Upper lobe of left lung (tissue), 6 donors: ENCODE data around the gene MIGA2. TPM values are rescaled to one million over a fixed set of nuclear protein-coding genes. Genes with fewer than 3 reads are reported as not detected.

Experiments used
- ATAC-seq, 2 donors: fragments of 200-7000 bp; cut with Tn5 transposase; one replicate each; pipeline ENCODE4 v1.9.1; 2022; ENCODE audit warnings: mild to moderate bottlenecking in 2 of 2, moderate library complexity in 2 of 2; ENCODE audit not compliant: low FRiP score in 2 of 2
- DNase-seq, 2 donors: peaks; one replicate each; pipeline ENCODE4 v3.0.0-alpha.2; 2019 to 2020
- H3K27ac ChIP-seq, 4 donors: fragments of 200-600 bp; sonication (generic); one replicate each; pipeline ENCODE4 v1.5.1; 2016 to 2019
- H3K27me3 ChIP-seq, 4 donors: fragments of 200-600 bp; sonication (generic); one replicate each; pipeline ENCODE4 v1.5.1; 2017 to 2019
- H3K36me3 ChIP-seq, 4 donors: fragments of 200-600 bp; sonication (generic); one replicate each; pipeline ENCODE4 v1.5.1; 2016 to 2019
- H3K4me1 ChIP-seq, 4 donors: fragments of 200-600 bp; sonication (generic); one replicate each; pipeline ENCODE4 v1.5.1; 2018 to 2019
- H3K4me3 ChIP-seq, 4 donors: fragments of 200-600 bp; sonication (generic); one replicate each; pipeline ENCODE4 v1.5.1; 2017 to 2019; ENCODE audit warnings: mild to moderate bottlenecking in 2 of 4, moderate library complexity in 1 of 4
- H3K9me3 ChIP-seq, 4 donors: fragments of 200-600 bp; sonication (generic); one replicate each; pipeline ENCODE4 v1.5.1; 2018 to 2019
- EP300 ChIP-seq, 4 donors: sonication (generic); formaldehyde crosslinking; IDR thresholded peaks; one replicate each; pipeline ENCODE4 v1.5.1; 2017; ENCODE audit warnings: antibody characterized with exemption in 4 of 4, control low read depth in 2 of 4
- POLR2A ChIP-seq, 4 donors: fragments of 450-650 bp; IDR thresholded peaks; one replicate each; pipeline ENCODE4 v1.5.1; 2016 to 2017; ENCODE audit warnings: antibody characterized with exemption in 4 of 4, mild to moderate bottlenecking in 2 of 4
- POLR2AphosphoS5 ChIP-seq, 2 donors: sonication (generic); formaldehyde crosslinking; IDR thresholded peaks; one replicate each; pipeline ENCODE4 v1.5.1; 2017; ENCODE audit warnings: antibody characterized with exemption in 2 of 2
- WGBS, 2 donors: methylation state at CpG; one replicate each; pipeline ENCODE4 v1.1.5; 2017 to 2018; 5-methylcytosine and 5-hydroxymethylcytosine counted together
- total RNA-seq, 6 donors: library from RNA; depleted of rRNA in 4 of 6; stranded (reverse); fragments of >200 nt in 4 of 6; gene quantifications; one replicate each; pipeline versions ENCODE4 v1.1.0 to v1.2.1, GENCODE V29; 2016 to 2021
- TF ChIP-seq, protein P1 (sequence below), 6 experiments: fragments of 450-650 bp in 4 of 6; fragments of 200-600 bp in 2 of 6; sonication (generic) in 2 of 6; IDR thresholded peaks; one replicate each; pipeline ENCODE4 v1.5.1; 2016 to 2019; ENCODE audit warnings: antibody characterized with exemption in 6 of 6
- donor health status: DM: no; HTN: no; CAD: no; lungs with moderate emphysema.
- donor health status: DM: no; HTN: yes; CAD: no; lungs with severe emphysema.

MIGA2 gene
- total RNA-seq, 6 donors from 2014 or later = 18.6 to 95.3 (median 28.6) TPM

DNA sequence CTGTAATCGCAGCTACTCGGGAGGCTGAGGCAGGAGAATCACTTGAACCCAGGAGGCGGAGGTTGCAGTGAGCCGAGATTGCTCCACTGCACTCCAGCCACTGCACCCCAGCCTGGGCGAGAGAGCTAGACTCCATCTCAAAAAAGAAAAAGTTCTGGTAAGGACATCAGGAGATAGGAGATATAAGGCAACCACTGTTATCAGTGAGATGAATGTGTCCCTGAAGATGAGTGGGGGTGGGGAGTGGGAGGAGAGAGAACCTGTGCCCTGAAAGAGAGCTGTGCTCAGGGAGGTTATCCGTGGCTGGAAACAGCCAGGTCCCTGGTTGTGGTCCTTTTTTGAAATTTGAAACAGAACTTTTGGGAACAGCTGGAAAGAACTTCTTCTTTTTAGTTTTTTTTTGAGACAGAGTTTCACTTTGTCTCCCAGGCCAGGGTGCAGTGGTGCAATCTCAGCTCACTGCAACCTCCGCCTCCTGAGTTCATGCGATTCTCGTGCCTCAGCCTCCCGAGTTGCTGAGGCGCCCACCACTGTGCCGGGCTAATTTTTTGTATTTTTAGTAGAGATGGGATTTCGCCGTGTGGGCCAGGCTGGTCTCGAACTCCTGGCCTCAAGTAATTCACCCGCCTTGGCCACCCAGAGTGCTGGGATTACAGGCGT, 77.3 kb downstream of the MIGA2 start:
- ATAC-seq = no peak
- Histone ChIP-seq H3K4me3 (no peak overlapping the region), H3K4me1 (peaks cover 20 to 44% (median 32%) of the 10 kb centered on the region in 4 donors), H3K9me3 (no peaks in the 10 kb centered on the region), H3K36me3 (no peaks in the 10 kb centered on the region), H3K27me3 (no peaks in the 10 kb centered on the region), H3K27ac (peak overlapping the region in 2 of 4 donors; percentile 37 to 40)
- peak; percentile 42 to 45 for DNase-seq
- WGBS, 2 donors = 83% methylated on average over 17 of the region's 17 CpGs
- no peak for TF ChIP-seq POLR2A (IDR thresholded peaks at IDR 0.05)
- no peak for TF ChIP-seq EP300 (IDR thresholded peaks at IDR 0.05)
- TF ChIP-seq POLR2AphosphoS5 (IDR thresholded peaks at IDR 0.05) = no peak
- TF ChIP-seq, protein P1, sequence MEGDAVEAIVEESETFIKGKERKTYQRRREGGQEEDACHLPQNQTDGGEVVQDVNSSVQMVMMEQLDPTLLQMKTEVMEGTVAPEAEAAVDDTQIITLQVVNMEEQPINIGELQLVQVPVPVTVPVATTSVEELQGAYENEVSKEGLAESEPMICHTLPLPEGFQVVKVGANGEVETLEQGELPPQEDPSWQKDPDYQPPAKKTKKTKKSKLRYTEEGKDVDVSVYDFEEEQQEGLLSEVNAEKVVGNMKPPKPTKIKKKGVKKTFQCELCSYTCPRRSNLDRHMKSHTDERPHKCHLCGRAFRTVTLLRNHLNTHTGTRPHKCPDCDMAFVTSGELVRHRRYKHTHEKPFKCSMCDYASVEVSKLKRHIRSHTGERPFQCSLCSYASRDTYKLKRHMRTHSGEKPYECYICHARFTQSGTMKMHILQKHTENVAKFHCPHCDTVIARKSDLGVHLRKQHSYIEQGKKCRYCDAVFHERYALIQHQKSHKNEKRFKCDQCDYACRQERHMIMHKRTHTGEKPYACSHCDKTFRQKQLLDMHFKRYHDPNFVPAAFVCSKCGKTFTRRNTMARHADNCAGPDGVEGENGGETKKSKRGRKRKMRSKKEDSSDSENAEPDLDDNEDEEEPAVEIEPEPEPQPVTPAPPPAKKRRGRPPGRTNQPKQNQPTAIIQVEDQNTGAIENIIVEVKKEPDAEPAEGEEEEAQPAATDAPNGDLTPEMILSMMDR (IDR thresholded peaks at IDR 0.05) = no peak

DNA sequence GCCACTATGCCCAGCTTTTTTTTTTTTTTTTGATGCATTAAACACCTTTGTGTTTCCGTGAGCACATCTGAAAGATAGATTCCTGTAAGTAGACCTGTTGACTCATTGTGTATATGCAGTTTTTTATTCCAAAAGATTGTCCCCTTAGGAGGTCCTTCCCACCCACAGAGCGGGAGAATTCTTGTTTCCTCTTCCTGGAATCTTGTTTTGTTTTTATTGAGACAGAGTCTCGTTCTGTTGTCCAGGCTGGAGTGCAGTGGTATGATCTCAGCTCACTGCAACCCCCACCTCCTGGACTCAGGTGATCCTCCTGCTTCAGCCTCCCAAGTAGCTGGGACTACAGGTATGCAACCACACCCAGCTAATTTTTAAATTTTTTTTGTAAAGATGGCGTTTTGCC, 82.4 kb downstream of the MIGA2 start:
- H3K9me3 ChIP-seq = no peaks in the 10 kb centered on the region
- no peak for TF ChIP-seq EP300 (IDR thresholded peaks at IDR 0.05)
- TF ChIP-seq POLR2A (IDR thresholded peaks at IDR 0.05) = no peak
- TF ChIP-seq POLR2AphosphoS5 (IDR thresholded peaks at IDR 0.05) = no peak
- TF ChIP-seq, protein P1 (IDR thresholded peaks at IDR 0.05) = no peak
- DNase-seq (no peak), ATAC-seq (no peak)
- H3K27me3 ChIP-seq = no peaks in the 10 kb centered on the region
- no peak overlapping the region for H3K27ac ChIP-seq
- peaks cover 0 to 35% (median 29%) of the 10 kb centered on the region in 4 donors for H3K36me3 ChIP-seq
- 63 to 77% methylated on average over 4 of the region's 4 CpGs for WGBS, 2 donors
- H3K4me3 ChIP-seq = no peak overlapping the region
- peaks cover 2 to 13% (median 7%) of the 10 kb centered on the region in 4 donors for H3K4me1 ChIP-seq

DNA sequence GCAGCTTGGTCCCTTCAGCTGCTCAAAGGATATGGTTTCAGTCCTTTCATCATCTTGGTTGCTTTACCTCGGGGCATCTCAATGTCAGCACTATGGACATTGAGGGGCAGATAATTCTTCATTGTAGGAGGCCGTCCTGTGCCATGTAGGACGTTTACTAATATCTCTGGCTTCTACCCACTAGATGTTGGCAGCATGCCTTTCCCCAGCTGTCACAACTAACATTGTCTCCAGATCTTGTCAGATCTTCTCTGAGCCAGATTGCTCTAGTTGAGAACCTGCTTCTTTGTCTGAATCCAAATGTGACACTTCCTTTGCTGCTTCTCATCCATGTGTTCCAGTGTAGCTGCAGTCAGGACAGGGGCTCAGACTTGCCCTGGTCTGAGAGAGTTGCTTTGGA, 85.1 kb downstream of the MIGA2 start:
- Histone ChIP-seq H3K27me3 (no peaks in the 10 kb centered on the region), H3K4me1 (peaks cover 0 to 2% (median under 1%) of the 10 kb centered on the region in 4 donors), H3K36me3 (peaks cover 0 to 58% (median 41%) of the 10 kb centered on the region in 4 donors), H3K9me3 (no peaks in the 10 kb centered on the region), H3K4me3 (no peak overlapping the region), H3K27ac (no peak overlapping the region)
- WGBS, 2 donors = 75 to 81% methylated on average over 3 of the region's 3 CpGs
- TF ChIP-seq POLR2A (IDR thresholded peaks at IDR 0.05) (no peak), POLR2AphosphoS5 (IDR thresholded peaks at IDR 0.05) (no peak), EP300 (IDR thresholded peaks at IDR 0.05) (no peak)
- TF ChIP-seq, protein P1 (IDR thresholded peaks at IDR 0.05) = no peak
- ATAC-seq (no peak), DNase-seq (no peak)

Other genes starting within 250 kb of the MIGA2 start
- gene TBC1D13, start 249.4 kb upstream of the MIGA2 start, total RNA-seq = 10 to 100 TPM; 14.7 to 27.0 (median 19.2) TPM
- 10 to 100 TPM; 20.6 to 70.2 (median 28.8) TPM for gene ENDOG, start 218.1 kb upstream of the MIGA2 start, total RNA-seq
- 100 to 1,000 TPM in 1 of 6 donors, 10 to 100 TPM in 5; 10.5 to 108 (median 41.7) TPM for gene SPOUT1, start 206.8 kb upstream of the MIGA2 start, total RNA-seq
- gene KYAT1, start 154.7 kb upstream of the MIGA2 start, total RNA-seq = 10 to 100 TPM in 1 of 6 donors, 1 to 10 TPM in 5; 3.9 to 10.5 (median 5.4) TPM
- 100 to 1,000 TPM in 2 of 6 donors, 10 to 100 TPM in 4; 49.0 to 132 (median 67.0) TPM for gene LRRC8A, start 154.5 kb upstream of the MIGA2 start, total RNA-seq
- 100 to 1,000 TPM in 1 of 6 donors, 10 to 100 TPM in 5; 27.6 to 286 (median 57.7) TPM for gene PHYHD1, start 115.6 kb upstream of the MIGA2 start, total RNA-seq
- 10 to 100 TPM in 5 of 6 donors, 1 to 10 TPM in 1; 5.7 to 24.5 (median 12.3) TPM for gene DOLK, start 89.0 kb upstream of the MIGA2 start, total RNA-seq
- 100 to 1,000 TPM in 1 of 6 donors, 10 to 100 TPM in 5; 30.4 to 225 (median 50.1) TPM for gene NUP188, start 88.9 kb upstream of the MIGA2 start, total RNA-seq
- 100 to 1,000 TPM in 2 of 6 donors, 10 to 100 TPM in 4; 69.6 to 202 (median 94.1) TPM for gene SH3GLB2, start 8.3 kb upstream of the MIGA2 start, total RNA-seq
- gene DOLPP1, start 44.5 kb downstream of the MIGA2 start, total RNA-seq = 10 to 100 TPM in 2 of 6 donors, 1 to 10 TPM in 4; 3.9 to 14.8 (median 8.2) TPM
- 10 to 100 TPM; 18.5 to 34.3 (median 26.0) TPM for gene CRAT, start 74.2 kb downstream of the MIGA2 start, total RNA-seq
- gene PTPA, start 74.8 kb downstream of the MIGA2 start, total RNA-seq = 100 to 1,000 TPM in 2 of 6 donors, 10 to 100 TPM in 4; 48.2 to 130 (median 67.2) TPM
- 10 to 100 TPM in 3 of 6 donors, 1 to 10 TPM in 3; 3.7 to 17.0 (median 10.3) TPM for gene IER5L, start 141.6 kb downstream of the MIGA2 start, total RNA-seq